GM12865 (cell line): Measurements from ENCODE around the gene DEDD2.

ENCODE experiments used
- DNase-seq: peaks from one replicate; pipeline ENCODE4 v3.0.0; 2010; ENCODE audit warnings: low read depth
- H3K4me3 ChIP-seq: 2 replicates; pipeline ENCODE4 v1.5.1; 2011; ENCODE audit warnings: mild to moderate bottlenecking, low read depth, low read length, control low read depth
- TF ChIP-seq, protein P1 (sequence below): IDR thresholded peaks from 2 replicates; pipeline ENCODE4 v1.5.1; 2011; ENCODE audit warnings: low read length, control low read depth, low read depth, inconsistent platforms; ENCODE audit not compliant: insufficient read depth; ENCODE audit errors: missing control alignments

The DEDD2 gene

GRCh38 chr19:42200116-42200715, 17.3 kb downstream of the DEDD2 start:
- H3K4me3 ChIP-seq, result peak overlapping the region; percentile 60

GRCh38 chr19:42199440-42200115, 17.9 kb downstream of the DEDD2 start:
- peak; percentile 89 for DNase-seq
- H3K4me3 ChIP-seq, result peak overlapping the region; percentile 60
- TF ChIP-seq, protein P1, sequence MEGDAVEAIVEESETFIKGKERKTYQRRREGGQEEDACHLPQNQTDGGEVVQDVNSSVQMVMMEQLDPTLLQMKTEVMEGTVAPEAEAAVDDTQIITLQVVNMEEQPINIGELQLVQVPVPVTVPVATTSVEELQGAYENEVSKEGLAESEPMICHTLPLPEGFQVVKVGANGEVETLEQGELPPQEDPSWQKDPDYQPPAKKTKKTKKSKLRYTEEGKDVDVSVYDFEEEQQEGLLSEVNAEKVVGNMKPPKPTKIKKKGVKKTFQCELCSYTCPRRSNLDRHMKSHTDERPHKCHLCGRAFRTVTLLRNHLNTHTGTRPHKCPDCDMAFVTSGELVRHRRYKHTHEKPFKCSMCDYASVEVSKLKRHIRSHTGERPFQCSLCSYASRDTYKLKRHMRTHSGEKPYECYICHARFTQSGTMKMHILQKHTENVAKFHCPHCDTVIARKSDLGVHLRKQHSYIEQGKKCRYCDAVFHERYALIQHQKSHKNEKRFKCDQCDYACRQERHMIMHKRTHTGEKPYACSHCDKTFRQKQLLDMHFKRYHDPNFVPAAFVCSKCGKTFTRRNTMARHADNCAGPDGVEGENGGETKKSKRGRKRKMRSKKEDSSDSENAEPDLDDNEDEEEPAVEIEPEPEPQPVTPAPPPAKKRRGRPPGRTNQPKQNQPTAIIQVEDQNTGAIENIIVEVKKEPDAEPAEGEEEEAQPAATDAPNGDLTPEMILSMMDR, result peak; percentile 60

More at GRCh38 chr19:42200116-42200715, 17.3 kb downstream of the DEDD2 start:
- DNase-seq, result no peak
- TF ChIP-seq, protein P1, result no peak

- TF ChIP-seq, protein P1, result no peak
- DNase-seq, result peak; percentile 85
- H3K4me3 ChIP-seq, result peak overlapping the region; percentile 60
Measured at GRCh38 chr19:42198676-42199439, 18.6 kb downstream of the DEDD2 start.

GRCh38 chr19:42197375-42197817, 20.1 kb downstream of the DEDD2 start:
- H3K4me3 ChIP-seq, result no peak overlapping the region

DNA sequence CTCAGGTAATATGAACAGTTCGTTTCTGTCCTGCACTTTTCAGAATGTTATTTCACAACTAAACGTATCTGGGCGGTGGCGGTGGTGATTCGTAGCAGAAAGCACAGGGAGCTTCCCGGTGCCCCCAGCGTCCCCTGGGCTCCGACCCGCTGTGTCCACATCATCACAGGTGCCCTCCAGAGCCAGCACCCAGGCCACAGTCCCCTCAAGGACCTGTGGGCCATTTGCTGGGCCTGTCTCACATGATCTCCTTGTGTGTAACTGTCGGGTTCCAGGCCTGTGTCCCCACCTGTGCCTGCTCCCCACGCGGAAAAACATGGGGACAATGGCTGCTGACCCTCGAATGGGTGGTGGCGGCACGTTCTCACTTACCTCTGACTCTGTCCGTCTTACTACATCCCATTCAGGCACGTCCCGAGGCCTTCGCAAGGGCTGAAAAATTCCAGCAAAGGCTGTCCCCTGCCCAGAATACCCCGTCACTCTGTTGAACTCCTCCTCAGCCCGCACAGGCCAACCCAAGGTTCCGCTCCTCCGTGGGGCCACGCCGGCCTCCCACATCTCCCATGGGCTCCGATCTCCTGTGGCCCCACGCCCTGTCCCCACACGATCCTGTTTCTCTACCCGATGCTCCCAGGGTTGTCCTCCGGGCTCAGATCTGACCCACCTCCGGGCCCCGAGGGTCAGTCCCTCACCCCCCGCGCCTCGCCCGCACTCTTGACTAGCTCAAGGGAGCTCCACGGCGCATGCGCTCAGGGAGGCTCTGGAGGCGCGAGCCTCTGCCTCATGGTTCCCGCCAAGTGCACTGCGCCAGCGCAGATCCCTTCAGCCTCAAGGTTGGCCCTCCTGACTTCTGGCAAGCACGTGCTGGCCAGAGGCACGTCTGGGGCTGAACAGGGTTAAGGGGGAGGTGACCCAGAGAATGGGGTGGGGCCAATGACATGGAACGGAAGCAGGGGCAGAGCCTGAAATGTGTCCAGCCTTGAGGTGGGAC, 21.2 kb downstream of the DEDD2 start:
- H3K4me3 ChIP-seq, result no peak overlapping the region
- TF ChIP-seq, protein P1, result no peak
- no peak for DNase-seq

More at GRCh38 chr19:42197375-42197817, 20.1 kb downstream of the DEDD2 start:
- TF ChIP-seq, protein P1, result no peak
- DNase-seq, result peak; percentile 14

- TF ChIP-seq, protein P1, result no peak
- no peak overlapping the region for H3K4me3 ChIP-seq
- no peak for DNase-seq
Measured at GRCh38 chr19:42193706-42194105, 23.8 kb downstream of the DEDD2 start.
